ENCODE measurements around the gene TTC33.
"Not testable (repeated sequence)": the region's sequence is repeated elsewhere in the genome, so short reads cannot be mapped to it uniquely, and the experiment has no call there.

The TTC33 gene

GRCh38 chr5:40605295-40605958 is 150.3 kb downstream of the TTC33 start:
- DNase-seq, result peak; percentile 30

GRCh38 chr5:40603378-40603777 is 152.4 kb downstream of the TTC33 start:
- DNase-seq, result peak; percentile 53

GRCh38 chr5:40601198-40601868 is 154.4 kb downstream of the TTC33 start:
- no peak for DNase-seq

DNA sequence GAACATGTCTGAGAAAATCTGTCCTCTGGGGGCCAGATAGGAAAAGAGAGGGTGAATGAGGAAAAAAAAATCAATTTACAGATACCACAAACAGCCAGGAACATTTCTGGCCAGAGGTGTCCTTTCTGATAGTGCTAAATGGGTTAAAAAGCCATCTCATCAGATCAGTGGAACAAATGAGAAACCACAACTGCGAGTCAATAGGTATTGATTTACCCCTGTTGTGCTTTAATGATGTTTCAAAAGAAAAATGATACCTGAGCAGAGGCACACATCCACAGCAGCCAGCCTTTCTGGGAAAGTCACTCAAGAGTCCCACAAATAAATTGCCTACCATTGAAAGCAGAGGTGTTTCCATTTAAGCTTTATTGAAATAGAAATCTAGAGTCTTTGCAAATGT is 155.4 kb downstream of the TTC33 start:
- no peak for DNase-seq

GRCh38 chr5:40599676-40600075 is 156.1 kb downstream of the TTC33 start:
- DNase-seq, result no peak

GRCh38 chr5:40594811-40595210 is 160.9 kb downstream of the TTC33 start:
- DNase-seq, result peak; percentile 37

GRCh38 chr5:40591727-40592396 is 163.9 kb downstream of the TTC33 start:
- DNase-seq, result not testable (repeated sequence)

GRCh38 chr5:40587376-40587775 is 168.4 kb downstream of the TTC33 start:
- peak; percentile 25 for DNase-seq

GRCh38 chr5:40585537-40586267 is 170.1 kb downstream of the TTC33 start:
- no peak for DNase-seq

- no peak for DNase-seq
Measured at GRCh38 chr5:40584054-40584453, 171.7 kb downstream of the TTC33 start.

GRCh38 chr5:40578501-40579451 is 177.0 kb downstream of the TTC33 start:
- no peak for DNase-seq

DNA sequence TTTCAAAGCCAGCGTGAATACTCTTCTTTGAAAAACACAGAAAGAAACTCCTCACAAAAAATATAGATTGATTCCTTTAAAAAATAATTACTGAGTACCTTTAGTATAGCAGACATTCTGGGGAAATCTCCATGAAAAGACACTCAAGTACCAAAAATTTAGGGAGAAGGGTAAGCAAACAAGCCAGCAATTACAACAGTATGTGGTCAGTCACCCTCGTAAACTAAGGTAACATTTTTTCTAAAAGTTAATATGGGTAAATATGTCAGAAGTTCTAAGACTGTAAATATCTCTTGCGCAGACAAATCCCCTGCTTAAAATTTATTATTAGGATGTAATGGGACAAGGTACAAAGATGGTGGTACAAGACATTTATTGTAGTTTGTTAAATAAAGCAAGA is 178.0 kb downstream of the TTC33 start:
- no peak for DNase-seq

GRCh38 chr5:40575921-40576320 is 179.8 kb downstream of the TTC33 start:
- no peak for DNase-seq

DNA sequence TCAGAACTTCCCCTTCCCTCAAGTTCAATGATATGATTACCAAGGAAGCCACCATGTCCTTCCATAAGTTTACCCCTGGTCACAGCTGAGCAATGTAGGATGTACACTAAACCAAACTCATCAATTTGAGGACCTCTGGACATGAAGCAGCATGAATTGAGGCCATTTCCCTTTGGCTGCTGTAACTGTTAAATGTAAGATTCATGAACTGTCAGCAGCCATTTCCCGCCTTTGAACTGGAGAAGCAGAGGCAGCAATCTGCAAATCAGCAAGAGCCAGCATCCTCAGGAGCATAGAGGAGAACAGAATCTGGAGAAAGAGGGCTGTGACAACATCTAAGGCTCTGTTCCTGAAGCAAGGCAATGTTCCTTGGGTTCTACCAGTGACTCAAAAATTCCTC is 180.3 kb downstream of the TTC33 start:
- DNase-seq, result no peak

- no peak for DNase-seq
Measured at GRCh38 chr5:40572937-40573336, 182.8 kb downstream of the TTC33 start.

DNA sequence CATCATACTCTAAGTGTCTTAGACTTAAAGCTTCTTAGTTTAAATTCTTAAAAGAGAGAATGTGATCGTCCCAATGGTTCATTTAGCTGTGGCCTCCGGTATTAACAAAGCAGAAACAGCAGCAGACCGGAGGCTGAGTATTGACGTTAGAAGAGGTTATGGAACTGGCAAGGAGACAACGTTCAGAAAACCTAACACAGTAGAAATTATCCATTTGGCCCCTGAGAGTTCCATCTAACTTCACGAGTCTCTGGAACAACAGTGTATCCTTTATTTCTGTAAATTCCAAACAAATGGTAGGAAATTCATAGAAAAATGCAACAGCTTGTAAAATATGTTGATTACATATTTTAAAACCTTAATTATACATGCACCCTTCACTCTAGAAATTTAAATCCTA is 183.4 kb downstream of the TTC33 start:
- no peak for DNase-seq

- DNase-seq, result no peak
Measured at GRCh38 chr5:40571729-40572128, 184.0 kb downstream of the TTC33 start.

- peak; percentile 64 for DNase-seq
Measured at GRCh38 chr5:40570408-40571129, 185.2 kb downstream of the TTC33 start.

GRCh38 chr5:40569546-40570270 is 186.1 kb downstream of the TTC33 start:
- DNase-seq, result peak; percentile 36

- DNase-seq, result no peak
Measured at GRCh38 chr5:40568548-40568947, 187.2 kb downstream of the TTC33 start.

GRCh38 chr5:40563173-40563572 is 192.6 kb downstream of the TTC33 start:
- DNase-seq, result not testable (repeated sequence)
